AML-193 (cell line): Measurements from ENCODE around the gene VILL.

Source experiments
- DNase-seq, 2 experiments: peaks; one replicate each; lab custom pipeline; 2025; lab: John Stamatoyannopoulos, UW

The VILL gene

GRCh38 chr3:38000965-38001455 is 10.4 kb downstream of the VILL start:
- DNase-seq = no peak

DNA sequence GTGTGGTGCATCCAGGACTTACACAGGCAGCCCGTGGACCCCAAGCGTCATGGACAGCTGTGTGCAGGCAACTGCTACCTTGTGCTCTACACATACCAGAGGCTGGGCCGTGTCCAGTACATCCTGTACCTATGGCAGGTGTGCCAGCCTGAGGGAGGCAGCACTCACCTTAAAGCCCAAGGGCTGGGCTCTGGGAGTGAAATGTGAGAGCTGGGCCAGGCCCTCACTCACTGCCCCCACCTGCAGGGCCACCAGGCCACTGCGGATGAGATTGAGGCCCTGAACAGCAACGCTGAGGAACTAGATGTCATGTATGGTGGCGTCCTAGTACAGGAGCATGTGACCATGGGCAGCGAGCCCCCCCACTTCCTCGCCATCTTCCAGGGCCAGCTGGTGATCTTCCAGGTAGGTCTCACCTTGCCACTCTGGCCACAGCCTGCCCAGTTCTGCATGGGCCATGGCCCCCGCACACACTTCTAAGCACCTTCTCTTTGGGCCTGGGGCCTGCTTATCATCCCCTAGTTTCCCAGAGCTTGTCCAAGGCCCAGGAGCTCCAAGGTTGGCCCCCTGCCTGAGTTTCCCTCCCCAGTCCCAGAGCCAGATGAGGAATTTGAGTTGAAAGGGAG is 11.0 kb downstream of the VILL start:
- DNase-seq = peak in 1 of 2 experiments; percentile 15

GRCh38 chr3:38002291-38002876 is 11.8 kb downstream of the VILL start:
- DNase-seq = no peak

DNA sequence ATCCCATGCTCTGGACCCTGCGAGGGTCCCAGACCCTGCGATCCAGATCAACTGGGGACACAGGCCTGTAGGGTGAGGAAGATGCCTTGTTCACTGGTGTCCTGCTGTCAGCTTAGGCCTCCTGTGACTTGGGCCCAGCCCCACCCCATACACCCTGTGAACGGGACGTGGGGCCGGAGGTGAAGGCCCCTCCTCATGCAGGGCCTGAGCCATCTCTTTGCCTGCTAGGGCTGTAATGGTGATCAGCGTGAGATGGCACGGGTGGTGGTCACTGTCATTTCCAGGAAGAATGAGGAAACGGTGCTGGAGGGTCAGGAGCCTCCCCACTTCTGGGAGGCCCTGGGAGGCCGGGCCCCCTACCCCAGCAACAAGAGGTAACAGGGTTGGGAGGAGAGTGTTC is 12.4 kb downstream of the VILL start:
- DNase-seq = no peak

- peak; percentile 9 to 25 for DNase-seq
Measured at GRCh38 chr3:38003371-38003816, 12.8 kb downstream of the VILL start.

GRCh38 chr3:38003817-38004414 is 13.3 kb downstream of the VILL start:
- no peak for DNase-seq

DNA sequence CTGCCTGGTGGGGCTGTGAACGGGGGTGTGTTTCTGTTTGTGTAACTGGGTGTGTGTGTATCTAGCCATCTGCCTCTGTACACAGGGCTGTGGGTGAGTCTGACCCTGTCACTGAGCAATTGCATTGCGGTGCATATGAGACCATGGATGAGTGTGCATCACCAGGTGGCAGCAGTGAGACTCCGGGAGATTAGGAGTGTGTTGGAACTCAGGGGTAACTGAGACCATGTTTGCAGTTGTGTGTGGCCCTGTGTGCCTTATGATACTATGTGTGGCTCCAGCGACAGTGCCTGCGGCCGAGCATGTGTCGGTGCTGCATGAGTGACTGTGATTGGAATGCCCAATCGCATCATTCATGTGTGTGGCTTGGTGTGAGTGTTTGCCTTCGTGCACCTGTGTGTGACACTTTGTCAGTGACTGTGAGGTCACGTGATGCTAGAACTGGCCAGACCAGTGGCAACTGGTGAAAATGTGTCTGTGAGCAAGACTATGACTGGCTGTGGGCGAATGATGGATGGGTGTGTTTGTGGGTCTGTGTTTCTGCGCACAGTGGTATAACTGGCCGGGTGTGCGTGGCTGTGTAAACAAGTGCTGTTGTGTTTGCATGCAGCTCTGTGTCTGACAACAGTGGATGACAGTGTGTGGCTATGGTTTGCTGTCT is 14.0 kb downstream of the VILL start:
- peak; percentile 73 to 81 for DNase-seq

- no peak for DNase-seq
Measured at GRCh38 chr3:38005076-38006020, 14.8 kb downstream of the VILL start.

DNA sequence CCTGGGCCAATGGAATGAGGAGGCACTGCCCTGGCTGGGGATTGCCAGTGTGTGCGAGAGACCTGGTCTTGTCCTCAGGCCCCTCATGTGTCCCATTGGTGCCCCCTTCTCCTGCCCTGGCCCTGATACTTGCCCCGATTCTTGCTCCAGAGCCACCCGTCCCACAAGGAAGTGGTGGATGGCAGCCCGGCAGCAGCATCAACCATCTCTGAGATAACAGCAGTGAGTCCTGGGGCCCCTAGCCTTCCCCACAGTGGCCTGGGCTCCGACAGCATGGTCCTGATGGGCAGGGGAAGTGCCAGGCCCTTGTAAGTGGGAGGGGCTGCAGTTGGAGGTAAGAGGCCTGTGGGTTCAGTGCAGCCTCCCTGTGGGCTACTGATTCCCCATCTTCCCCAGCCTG is 15.4 kb downstream of the VILL start:
- no peak for DNase-seq

GRCh38 chr3:38006445-38006995 is 15.9 kb downstream of the VILL start:
- DNase-seq = no peak

- no peak for DNase-seq
Measured at GRCh38 chr3:38007754-38008090, 17.1 kb downstream of the VILL start.

DNA sequence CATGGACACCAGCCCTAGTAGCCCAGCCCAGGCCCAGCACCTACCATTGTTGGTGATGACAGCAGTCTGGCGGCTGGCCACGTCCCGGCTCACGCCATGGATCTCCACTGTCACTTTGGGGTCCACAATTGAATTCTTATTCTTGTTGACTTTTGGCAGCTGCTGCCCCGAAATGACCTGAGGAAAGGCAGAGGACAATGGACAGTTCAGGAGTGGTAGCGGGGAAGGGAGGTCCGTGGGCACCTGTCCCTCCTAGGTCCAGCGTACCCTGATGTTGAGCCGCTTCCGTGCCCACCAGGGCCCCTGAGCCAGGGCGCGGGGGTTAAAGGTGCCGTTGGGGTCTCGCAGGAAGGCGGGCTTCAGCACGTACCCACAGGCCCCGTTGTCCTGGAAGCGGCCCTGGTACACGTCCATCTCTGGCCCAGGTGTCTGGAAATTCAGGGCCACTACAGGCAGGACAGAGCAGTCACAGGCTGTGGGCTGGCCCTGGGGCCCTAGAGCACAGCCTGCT is 17.7 kb downstream of the VILL start:
- DNase-seq = no peak

DNA sequence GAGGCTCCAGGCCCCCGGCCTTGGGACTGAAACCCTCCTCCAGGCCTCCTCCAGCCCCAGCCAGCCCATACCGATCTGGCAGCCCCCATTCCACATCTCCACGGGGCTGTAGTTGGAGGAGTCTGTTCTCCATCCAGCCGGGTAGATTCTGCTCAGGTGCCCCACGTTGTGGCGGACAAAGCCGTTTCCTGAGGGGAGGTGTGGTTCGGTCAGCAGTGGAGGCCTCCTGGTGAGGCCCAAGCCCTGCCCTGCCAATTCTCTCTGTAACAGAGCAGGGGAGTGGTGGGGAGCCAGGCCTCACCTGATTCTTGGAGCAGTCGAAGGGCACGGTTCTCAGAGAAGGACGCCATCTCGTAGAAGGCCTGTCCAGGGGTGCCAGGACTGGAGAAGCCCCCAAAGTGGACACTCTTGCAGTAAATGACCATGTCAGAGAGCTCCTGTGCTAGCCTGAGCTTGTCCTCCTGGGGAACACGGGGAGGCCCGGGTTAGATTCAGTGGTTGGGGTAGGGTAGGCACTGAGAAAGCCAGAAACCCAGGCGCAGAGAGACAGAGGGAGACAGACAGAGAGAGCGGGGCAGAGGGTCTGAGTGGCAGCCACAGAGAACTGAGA is 18.5 kb downstream of the VILL start:
- no peak for DNase-seq

DNA sequence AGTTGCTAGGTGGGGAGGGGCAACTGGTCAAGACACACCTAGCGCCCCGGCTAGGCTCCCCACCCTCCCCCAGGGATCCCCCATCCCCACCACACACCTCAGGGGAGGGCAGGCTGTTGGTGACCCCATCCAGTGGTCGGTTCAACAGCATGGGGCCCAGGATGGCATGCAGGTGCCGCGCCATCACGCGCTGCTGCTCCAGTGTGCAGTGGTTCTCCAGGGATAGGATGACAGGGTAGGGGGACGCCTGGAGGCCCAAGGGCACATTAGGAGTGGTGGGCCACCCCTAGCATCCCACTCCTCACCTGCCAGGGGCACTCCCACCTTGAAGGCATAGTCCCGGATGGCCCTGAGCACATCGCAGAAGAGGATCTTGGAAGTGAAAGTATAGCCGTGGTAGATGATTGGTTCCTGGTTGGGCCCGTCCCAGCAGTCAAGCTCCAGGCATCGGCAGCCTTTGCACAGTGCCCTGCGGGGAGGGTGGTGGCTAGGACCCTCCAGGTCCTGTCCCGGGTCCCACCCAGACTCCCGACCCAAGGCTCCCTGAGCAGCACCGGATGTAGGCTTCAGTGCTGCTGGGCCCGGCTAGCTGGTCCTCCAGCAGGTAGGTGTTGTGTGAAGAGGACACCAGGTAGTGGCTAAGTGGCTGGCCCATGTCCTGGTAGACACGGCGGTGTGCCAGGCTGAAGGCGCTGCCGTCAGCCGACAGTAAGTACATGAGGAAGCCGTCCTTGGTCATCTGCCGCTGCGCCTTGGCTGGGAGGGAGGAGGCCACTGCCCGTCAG is 19.4 kb downstream of the VILL start:
- no peak for DNase-seq

GRCh38 chr3:38011111-38011510 is 20.5 kb downstream of the VILL start:
- DNase-seq = no peak

DNA sequence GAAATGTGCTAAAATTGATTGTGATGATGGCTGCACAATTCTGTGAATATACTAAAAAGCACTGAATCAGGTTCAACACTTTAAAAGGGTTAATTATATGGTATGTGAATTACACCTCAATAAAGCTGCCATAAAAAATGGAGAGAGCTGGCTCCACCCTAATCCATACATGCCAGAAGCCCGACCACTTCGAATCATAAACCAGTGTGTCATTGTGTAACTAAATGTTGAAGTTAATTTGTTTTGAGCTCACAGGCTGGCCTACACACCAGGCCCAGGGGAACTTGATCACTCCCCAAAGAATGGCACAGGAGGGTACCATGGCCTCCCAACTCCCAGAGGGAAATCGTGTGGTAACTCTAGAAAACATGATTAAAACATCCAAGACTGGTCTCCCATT is 24.9 kb downstream of the VILL start:
- DNase-seq = no peak

GRCh38 chr3:38015984-38016383 is 25.4 kb downstream of the VILL start:
- DNase-seq = no peak

GRCh38 chr3:38016410-38016809 is 25.8 kb downstream of the VILL start:
- no peak for DNase-seq

DNA sequence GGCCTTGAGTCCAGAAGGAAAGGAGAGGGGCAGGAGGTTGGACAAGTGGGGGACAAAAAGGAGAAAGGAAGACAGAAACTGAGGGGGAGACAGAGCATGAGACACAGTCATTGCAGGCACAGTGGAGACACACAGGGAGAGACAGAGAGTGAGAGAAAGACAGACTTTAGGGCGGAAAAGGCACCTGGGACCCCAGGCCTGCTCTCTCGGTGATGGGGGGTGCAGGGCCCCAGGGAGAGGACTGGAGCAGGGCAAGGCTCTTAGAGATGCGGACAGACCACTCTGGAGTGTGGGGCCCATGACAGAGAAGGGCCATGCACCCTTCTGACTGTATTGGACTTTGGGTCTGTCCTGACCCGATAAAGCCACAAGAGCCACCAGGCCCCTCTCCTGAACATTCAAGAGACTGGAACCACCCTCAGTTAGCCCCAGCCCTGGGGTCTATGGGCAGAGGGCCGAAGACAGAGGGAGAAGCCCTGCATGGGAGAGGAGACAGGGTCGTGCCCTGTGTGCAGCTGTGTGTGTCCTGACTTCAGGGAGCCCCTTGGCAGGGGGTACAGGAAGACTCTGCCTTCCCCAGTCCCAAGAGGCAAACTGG is 26.4 kb downstream of the VILL start:
- no peak for DNase-seq
